ENCODE data around the gene SORCS1.

DNA sequence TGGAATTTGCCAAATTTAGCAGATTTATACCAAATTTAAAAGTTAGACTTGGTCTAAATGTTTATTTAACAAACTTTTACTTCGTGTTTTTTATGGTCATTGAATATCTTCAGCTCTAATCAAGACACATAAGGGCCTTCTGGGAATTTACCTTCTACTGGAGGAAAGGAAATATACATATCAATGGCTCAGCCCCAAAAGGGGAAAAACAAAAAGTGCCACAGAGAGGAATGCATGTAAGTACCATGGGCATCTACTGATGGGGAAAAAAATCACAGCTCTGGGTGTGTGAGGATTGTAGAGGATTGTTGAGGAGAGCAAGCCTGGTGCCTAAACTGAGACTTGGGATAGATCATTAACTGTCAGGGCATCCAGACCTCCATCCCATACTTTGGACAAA, 260.3 kb downstream of the SORCS1 start:
- TF ChIP-seq POLR2A (IDR thresholded peaks at IDR 0.05) (no peak), POLR2AphosphoS5 (IDR thresholded peaks at IDR 0.05) (no peak), EP300 (IDR thresholded peaks at IDR 0.05; ENCODE audit: low read depth) (no peak)
- TF ChIP-seq, protein P1, sequence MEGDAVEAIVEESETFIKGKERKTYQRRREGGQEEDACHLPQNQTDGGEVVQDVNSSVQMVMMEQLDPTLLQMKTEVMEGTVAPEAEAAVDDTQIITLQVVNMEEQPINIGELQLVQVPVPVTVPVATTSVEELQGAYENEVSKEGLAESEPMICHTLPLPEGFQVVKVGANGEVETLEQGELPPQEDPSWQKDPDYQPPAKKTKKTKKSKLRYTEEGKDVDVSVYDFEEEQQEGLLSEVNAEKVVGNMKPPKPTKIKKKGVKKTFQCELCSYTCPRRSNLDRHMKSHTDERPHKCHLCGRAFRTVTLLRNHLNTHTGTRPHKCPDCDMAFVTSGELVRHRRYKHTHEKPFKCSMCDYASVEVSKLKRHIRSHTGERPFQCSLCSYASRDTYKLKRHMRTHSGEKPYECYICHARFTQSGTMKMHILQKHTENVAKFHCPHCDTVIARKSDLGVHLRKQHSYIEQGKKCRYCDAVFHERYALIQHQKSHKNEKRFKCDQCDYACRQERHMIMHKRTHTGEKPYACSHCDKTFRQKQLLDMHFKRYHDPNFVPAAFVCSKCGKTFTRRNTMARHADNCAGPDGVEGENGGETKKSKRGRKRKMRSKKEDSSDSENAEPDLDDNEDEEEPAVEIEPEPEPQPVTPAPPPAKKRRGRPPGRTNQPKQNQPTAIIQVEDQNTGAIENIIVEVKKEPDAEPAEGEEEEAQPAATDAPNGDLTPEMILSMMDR (IDR thresholded peaks at IDR 0.05) = no peak
